Right ventricle myocardium inferior (tissue), 1 donor: ENCODE results near the gene DEPDC1B. TPM values are rescaled to one million over a fixed set of nuclear protein-coding genes. Genes with fewer than 3 reads are reported as not detected.
"Not testable (repeated sequence)": the region's sequence is repeated elsewhere in the genome, so short reads cannot be mapped to it uniquely, and the experiment has no call there.

ENCODE experiments used
- ATAC-seq: fragments of 200-7000 bp; cut with Tn5 transposase; one replicate; pipeline ENCODE4 v1.9.1; 2020; ENCODE audit warnings: mild to moderate bottlenecking, moderate library complexity
- DNase-seq: peaks from one replicate; pipeline ENCODE4 v3.0.0; 2021; ENCODE audit errors: missing footprints
- intact Hi-C: fragments of 100-400 bp; cut with DNase I; formaldehyde crosslinking; loops from one replicate; pipeline ENCODE4 v1.11.0; 2022
- total RNA-seq: library from RNA; stranded (reverse); fragmentation: NEBNext Ultra II Directional; extraction: Animal tissue kit (Norgen Biotek cat#: 25700); gene quantifications from one replicate; pipeline ENCODE4 v1.2.1, GENCODE V29; 2021
- donor health status: DM: no; HTN: yes; CAD: no; lungs with severe emphysema.

Gene DEPDC1B
- total RNA-seq, 1 donor from 2014 or later, result 0.22 TPM

- ATAC-seq (no peak), DNase-seq (no peak)
- intact Hi-C loops, result no loop called here
Observed at GRCh38 chr5:60598424-60598823, 101.5 kb downstream of the DEPDC1B start.

- no peak for ATAC-seq
- DNase-seq, result no peak
- intact Hi-C loops, result no loop called here
Observed at GRCh38 chr5:60597572-60598320, 102.2 kb downstream of the DEPDC1B start.

- ATAC-seq, result no peak
- intact Hi-C loops, result no loop called here
- no peak for DNase-seq
Observed at GRCh38 chr5:60594715-60595477, 105.1 kb downstream of the DEPDC1B start.

- intact Hi-C loops, result no loop called here
- ATAC-seq (no peak), DNase-seq (no peak)
Observed at GRCh38 chr5:60590172-60590571, 109.8 kb downstream of the DEPDC1B start.

- not testable (repeated sequence) for DNase-seq, ATAC-seq
- intact Hi-C loops, result loop anchor here (5.0 kb wide), 1 partner anchor 775 kb away; no protein-coding TSS in a partner anchor
Observed at GRCh38 chr5:60587312-60587711, 112.7 kb downstream of the DEPDC1B start.

GRCh38 chr5:60586307-60586901, 113.6 kb downstream of the DEPDC1B start:
- intact Hi-C loops, result loop anchor here (5.0 kb wide), 1 partner anchor 774 kb away; no protein-coding TSS in a partner anchor
- no peak for ATAC-seq
- DNase-seq, result no peak

GRCh38 chr5:60585618-60586017, 114.3 kb downstream of the DEPDC1B start:
- intact Hi-C loops, result loop anchor here (5.0 kb wide), 1 partner anchor 773 kb away; no protein-coding TSS in a partner anchor
- no peak for DNase-seq
- ATAC-seq, result no peak

- intact Hi-C loops, result no loop called here
- ATAC-seq (no peak), DNase-seq (no peak)
Observed at GRCh38 chr5:60584304-60584703, 115.7 kb downstream of the DEPDC1B start.

- ATAC-seq (no peak), DNase-seq (no peak)
- intact Hi-C loops, result no loop called here
Observed at GRCh38 chr5:60583616-60584015, 116.3 kb downstream of the DEPDC1B start.

GRCh38 chr5:60578315-60578714, 121.7 kb downstream of the DEPDC1B start:
- ATAC-seq, result no peak
- no peak for DNase-seq
- intact Hi-C loops, result no loop called here

GRCh38 chr5:60577116-60577515, 122.8 kb downstream of the DEPDC1B start:
- DNase-seq (no peak), ATAC-seq (no peak)
- intact Hi-C loops, result no loop called here

- intact Hi-C loops, result no loop called here
- DNase-seq (no peak), ATAC-seq (no peak)
Observed at GRCh38 chr5:60576425-60576824, 123.5 kb downstream of the DEPDC1B start.

- intact Hi-C loops, result no loop called here
- no peak for DNase-seq
- no peak for ATAC-seq
Observed at GRCh38 chr5:60568646-60569045, 131.3 kb downstream of the DEPDC1B start.

- intact Hi-C loops, result no loop called here
- DNase-seq, result no peak
Observed at GRCh38 chr5:60563696-60564324, 136.2 kb downstream of the DEPDC1B start.

GRCh38 chr5:60553291-60553690, 146.7 kb downstream of the DEPDC1B start:
- DNase-seq, intact Hi-C loops, ATAC-seq: not testable (repeated sequence)

More at GRCh38 chr5:60563696-60564324, 136.2 kb downstream of the DEPDC1B start:
- no peak for ATAC-seq

- ATAC-seq (no peak), DNase-seq (no peak)
- intact Hi-C loops, result no loop called here
Observed at GRCh38 chr5:60551829-60552228, 148.1 kb downstream of the DEPDC1B start.

GRCh38 chr5:60551250-60551649, 148.7 kb downstream of the DEPDC1B start:
- intact Hi-C loops, result no loop called here
- no peak for DNase-seq
- no peak for ATAC-seq

GRCh38 chr5:60550311-60550710, 149.7 kb downstream of the DEPDC1B start:
- DNase-seq (no peak), ATAC-seq (no peak)
- intact Hi-C loops, result no loop called here

GRCh38 chr5:60549841-60550240, 150.1 kb downstream of the DEPDC1B start:
- intact Hi-C loops, result no loop called here
- no peak for ATAC-seq
- DNase-seq, result no peak
